ENCODE data around the gene PPP1R14C.

DNA sequence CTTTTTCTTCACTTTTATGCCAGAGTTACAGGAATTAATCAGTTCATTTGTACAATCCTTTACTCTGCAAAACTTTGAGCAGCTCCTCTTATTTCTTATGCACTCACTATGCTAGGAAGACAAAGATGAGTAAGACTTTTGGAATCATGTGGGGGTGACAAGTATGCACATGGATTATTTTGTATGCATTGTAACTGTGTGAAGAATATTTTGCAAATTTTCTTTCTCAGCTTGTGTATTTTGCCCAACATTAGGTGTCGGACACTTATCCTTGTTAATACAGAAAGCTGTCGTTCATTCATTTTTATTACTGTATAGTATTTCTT lies 88.6 kb downstream of the PPP1R14C start:
- TF ChIP-seq, protein P1, sequence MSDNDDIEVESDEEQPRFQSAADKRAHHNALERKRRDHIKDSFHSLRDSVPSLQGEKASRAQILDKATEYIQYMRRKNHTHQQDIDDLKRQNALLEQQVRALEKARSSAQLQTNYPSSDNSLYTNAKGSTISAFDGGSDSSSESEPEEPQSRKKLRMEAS (IDR thresholded peaks at IDR 0.05): no peak
- no peak for TF ChIP-seq NFIC (IDR thresholded peaks at IDR 0.05)
- TF ChIP-seq, protein P2, sequence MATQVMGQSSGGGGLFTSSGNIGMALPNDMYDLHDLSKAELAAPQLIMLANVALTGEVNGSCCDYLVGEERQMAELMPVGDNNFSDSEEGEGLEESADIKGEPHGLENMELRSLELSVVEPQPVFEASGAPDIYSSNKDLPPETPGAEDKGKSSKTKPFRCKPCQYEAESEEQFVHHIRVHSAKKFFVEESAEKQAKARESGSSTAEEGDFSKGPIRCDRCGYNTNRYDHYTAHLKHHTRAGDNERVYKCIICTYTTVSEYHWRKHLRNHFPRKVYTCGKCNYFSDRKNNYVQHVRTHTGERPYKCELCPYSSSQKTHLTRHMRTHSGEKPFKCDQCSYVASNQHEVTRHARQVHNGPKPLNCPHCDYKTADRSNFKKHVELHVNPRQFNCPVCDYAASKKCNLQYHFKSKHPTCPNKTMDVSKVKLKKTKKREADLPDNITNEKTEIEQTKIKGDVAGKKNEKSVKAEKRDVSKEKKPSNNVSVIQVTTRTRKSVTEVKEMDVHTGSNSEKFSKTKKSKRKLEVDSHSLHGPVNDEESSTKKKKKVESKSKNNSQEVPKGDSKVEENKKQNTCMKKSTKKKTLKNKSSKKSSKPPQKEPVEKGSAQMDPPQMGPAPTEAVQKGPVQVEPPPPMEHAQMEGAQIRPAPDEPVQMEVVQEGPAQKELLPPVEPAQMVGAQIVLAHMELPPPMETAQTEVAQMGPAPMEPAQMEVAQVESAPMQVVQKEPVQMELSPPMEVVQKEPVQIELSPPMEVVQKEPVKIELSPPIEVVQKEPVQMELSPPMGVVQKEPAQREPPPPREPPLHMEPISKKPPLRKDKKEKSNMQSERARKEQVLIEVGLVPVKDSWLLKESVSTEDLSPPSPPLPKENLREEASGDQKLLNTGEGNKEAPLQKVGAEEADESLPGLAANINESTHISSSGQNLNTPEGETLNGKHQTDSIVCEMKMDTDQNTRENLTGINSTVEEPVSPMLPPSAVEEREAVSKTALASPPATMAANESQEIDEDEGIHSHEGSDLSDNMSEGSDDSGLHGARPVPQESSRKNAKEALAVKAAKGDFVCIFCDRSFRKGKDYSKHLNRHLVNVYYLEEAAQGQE (IDR thresholded peaks at IDR 0.05; ENCODE audit: low read depth): no peak
- no peak for TF ChIP-seq YY1 (IDR thresholded peaks at IDR 0.05; ENCODE audit: low read depth)
- TF ChIP-seq EP300 (IDR thresholded peaks at IDR 0.05; ENCODE audit: borderline replicate concordance): no peak
- no peak for TF ChIP-seq CEBPB (IDR thresholded peaks at IDR 0.05)
- TF ChIP-seq TCF12 (IDR thresholded peaks at IDR 0.05; ENCODE audit: low read depth): no peak
- TF ChIP-seq RAD21 (IDR thresholded peaks at IDR 0.05; ENCODE audit: low read depth): no peak
- no peak for TF ChIP-seq ZBTB7A (IDR thresholded peaks at IDR 0.05; ENCODE audit: low read depth)
- no peak for TF ChIP-seq EGR1 (IDR thresholded peaks at IDR 0.05)
- TF ChIP-seq CREB1 (IDR thresholded peaks at IDR 0.05; ENCODE audit: low read depth): no peak
- TF ChIP-seq, protein P3, sequence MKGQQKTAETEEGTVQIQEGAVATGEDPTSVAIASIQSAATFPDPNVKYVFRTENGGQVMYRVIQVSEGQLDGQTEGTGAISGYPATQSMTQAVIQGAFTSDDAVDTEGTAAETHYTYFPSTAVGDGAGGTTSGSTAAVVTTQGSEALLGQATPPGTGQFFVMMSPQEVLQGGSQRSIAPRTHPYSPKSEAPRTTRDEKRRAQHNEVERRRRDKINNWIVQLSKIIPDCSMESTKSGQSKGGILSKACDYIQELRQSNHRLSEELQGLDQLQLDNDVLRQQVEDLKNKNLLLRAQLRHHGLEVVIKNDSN (IDR thresholded peaks at IDR 0.05): no peak

All from Ishikawa (cell line).